Gastrocnemius medialis (tissue), 4 donors: ENCODE data around the gene ERC2. TPM values are rescaled to one million over a fixed set of nuclear protein-coding genes. Genes with fewer than 3 reads are reported as not detected.

ENCODE experiments used
- ATAC-seq, 2 donors: fragments of 150-250 bp; one replicate each; pipeline ENCODE4 v1.9.1; 2016
- DNase-seq, 2 donors: peaks; one replicate each; pipeline ENCODE4 v3.0.0-alpha.2; 2019
- H3K27ac ChIP-seq, 4 donors: fragments of 200-600 bp; sonication (generic); 1 replicate in 1 of 4; 2 replicates in 3 of 4; pipeline ENCODE4 v1.5.1; 2016 to 2018; ENCODE audit warnings: mild to moderate bottlenecking in 2 of 4, moderate library complexity in 1 of 4
- H3K27me3 ChIP-seq, 3 donors: fragments of 200-600 bp; sonication (generic) in 2 of 3; 1 replicate in 1 of 3; 2 replicates in 2 of 3; pipeline versions ENCODE4 v1.5.1 to v1.6.0; 2016 to 2019; ENCODE audit warnings: mild to moderate bottlenecking in 1 of 3, moderate library complexity in 1 of 3
- H3K36me3 ChIP-seq, 2 donors: fragments of 200-600 bp; sonication (generic) in 1 of 2; one replicate each; pipeline ENCODE4 v1.5.1; 2017 to 2018
- H3K4me1 ChIP-seq, 2 donors: fragments of 200-600 bp; sonication (generic) in 1 of 2; one replicate each; pipeline ENCODE4 v1.5.1; 2016 to 2017; ENCODE audit warnings: mild to moderate bottlenecking in 2 of 2
- H3K4me3 ChIP-seq, 4 donors: fragments of 200-600 bp; sonication (generic) in 3 of 4; 1 replicate in 1 of 4; 2 replicates in 3 of 4; pipeline ENCODE4 v1.5.1; 2016 to 2019; ENCODE audit warnings: mild to moderate bottlenecking in 2 of 4
- H3K9me3 ChIP-seq, 3 donors: fragments of 200-600 bp; sonication (generic) in 2 of 3; 1 replicate in 1 of 3; 2 replicates in 2 of 3; pipeline ENCODE4 v1.5.1; 2016 to 2019
- CTCF ChIP-seq, 5 experiments: fragments of 450-650 bp in 3 of 5; fragments of 200-600 bp in 2 of 5; sonication (generic) in 2 of 5; IDR thresholded peaks in 4 of 5; conservative IDR thresholded peaks in 1 of 5; 1 replicate in 4 of 5; 2 replicates in 1 of 5; pipeline ENCODE4 v1.5.1; 2016 to 2019; ENCODE audit warnings: antibody characterized with exemption in 5 of 5, mild to moderate bottlenecking in 3 of 5, moderate library complexity in 3 of 5
- POLR2A ChIP-seq, 2 donors: fragments of 450-650 bp; IDR thresholded peaks; one replicate each; pipeline ENCODE4 v1.6.1; 2017; ENCODE audit warnings: antibody characterized with exemption in 2 of 2, mild to moderate bottlenecking in 2 of 2, moderate library complexity in 2 of 2
- in situ Hi-C, 4 donors: fragments of 200-750 bp; cut with MboI; loops; one replicate each; pipeline versions ENCODE4 v1.15.0 to v1.8.0; 2017; ENCODE audit warnings: low sequenced_read_pairs in 4 of 4
- intact Hi-C: fragments of 100-400 bp; cut with DNase I; formaldehyde crosslinking; loops from one replicate; pipeline ENCODE4 v1.15.1; 2023; ENCODE audit warnings: low total_unique reads
- total RNA-seq, 4 donors: library from RNA; depleted of rRNA; stranded (reverse); fragments of >200 nt; gene quantifications; one replicate each; pipeline versions ENCODE4 v1.1.0 to v1.2.3, GENCODE V29; 2016

Gene ERC2
- total RNA-seq, 4 donors from 2014 or later, result not detected

- TF ChIP-seq CTCF (IDR thresholded peaks at IDR 0.05 in 4 of 5, conservative IDR thresholded peaks at IDR 0.05 in 1 of 5), result no peak
- TF ChIP-seq POLR2A (IDR thresholded peaks at IDR 0.05), result no peak
- in situ Hi-C loops, result no loop called here
- Histone ChIP-seq H3K4me3 (no peak overlapping the region), H3K27me3 (no peaks in the 10 kb centered on the region), H3K4me1 (no peaks in the 10 kb centered on the region), H3K27ac (no peak overlapping the region), H3K9me3 (no peaks in the 10 kb centered on the region), H3K36me3 (no peaks in the 10 kb centered on the region)
- ATAC-seq (no peak), DNase-seq (no peak)
- intact Hi-C loops, result no loop called here
Observed at GRCh38 chr3:55984626-55985025, 483.6 kb downstream of the ERC2 start.

- Histone ChIP-seq H3K4me1 (no peaks in the 10 kb centered on the region), H3K36me3 (no peaks in the 10 kb centered on the region), H3K27me3 (no peaks in the 10 kb centered on the region), H3K9me3 (no peaks in the 10 kb centered on the region), H3K4me3 (no peak overlapping the region), H3K27ac (no peak overlapping the region)
- no peak for TF ChIP-seq POLR2A (IDR thresholded peaks at IDR 0.05)
- no peak for TF ChIP-seq CTCF (IDR thresholded peaks at IDR 0.05 in 4 of 5, conservative IDR thresholded peaks at IDR 0.05 in 1 of 5)
- intact Hi-C loops, result no loop called here
- no peak for ATAC-seq
- DNase-seq, result no peak
- in situ Hi-C loops, result no loop called here
Observed at GRCh38 chr3:55978953-55979352, 489.3 kb downstream of the ERC2 start.

GRCh38 chr3:55974421-55975165, 493.7 kb downstream of the ERC2 start:
- in situ Hi-C loops, result no loop called here

GRCh38 chr3:55969634-55970033, 498.6 kb downstream of the ERC2 start:
- no peak for ATAC-seq
- Histone ChIP-seq H3K9me3 (no peaks in the 10 kb centered on the region), H3K27ac (no peak overlapping the region), H3K36me3 (no peaks in the 10 kb centered on the region), H3K4me1 (no peaks in the 10 kb centered on the region), H3K27me3 (no peaks in the 10 kb centered on the region), H3K4me3 (no peak overlapping the region)
- no peak for DNase-seq
- no peak for TF ChIP-seq POLR2A (IDR thresholded peaks at IDR 0.05)
- no peak for TF ChIP-seq CTCF (IDR thresholded peaks at IDR 0.05 in 4 of 5, conservative IDR thresholded peaks at IDR 0.05 in 1 of 5)
- in situ Hi-C loops (no loop called here), intact Hi-C loops (no loop called here)

More at GRCh38 chr3:55974421-55975165, 493.7 kb downstream of the ERC2 start:
- no peak overlapping the region for H3K27ac ChIP-seq
- no peak for ATAC-seq
- intact Hi-C loops, result no loop called here
- H3K27me3 ChIP-seq, result no peaks in the 10 kb centered on the region
- H3K9me3 ChIP-seq, result no peaks in the 10 kb centered on the region
- H3K4me1 ChIP-seq, result no peaks in the 10 kb centered on the region
- no peak for DNase-seq
- H3K4me3 ChIP-seq, result no peak overlapping the region
- H3K36me3 ChIP-seq, result no peaks in the 10 kb centered on the region
- no peak for TF ChIP-seq CTCF (IDR thresholded peaks at IDR 0.05 in 4 of 5, conservative IDR thresholded peaks at IDR 0.05 in 1 of 5)
- no peak for TF ChIP-seq POLR2A (IDR thresholded peaks at IDR 0.05)

- intact Hi-C loops (no loop called here), in situ Hi-C loops (no loop called here)
- DNase-seq (no peak), ATAC-seq (no peak)
- TF ChIP-seq CTCF (IDR thresholded peaks at IDR 0.05 in 4 of 5, conservative IDR thresholded peaks at IDR 0.05 in 1 of 5), result no peak
- TF ChIP-seq POLR2A (IDR thresholded peaks at IDR 0.05), result no peak
- Histone ChIP-seq H3K27ac (no peak overlapping the region), H3K27me3 (no peaks in the 10 kb centered on the region), H3K4me1 (no peaks in the 10 kb centered on the region), H3K9me3 (no peaks in the 10 kb centered on the region), H3K36me3 (no peaks in the 10 kb centered on the region), H3K4me3 (no peak overlapping the region)
Observed at GRCh38 chr3:55968331-55968730, 499.9 kb downstream of the ERC2 start.
